Panc1 (cell line): ENCODE measurements around the gene MSI2. TPM values are rescaled to one million over a fixed set of nuclear protein-coding genes. Genes with fewer than 3 reads are reported as not detected.

Source experiments
- ATAC-seq: fragments of 200-7000 bp; cut with Tn5 transposase; 2 replicates; pipeline ENCODE4 v1.9.1; 2020; ENCODE audit warnings: mild to moderate bottlenecking, moderate library complexity
- BruUV-seq: library from RNA; stranded (reverse); fragments of 400-500 nt; replicated peaks from 2 replicates; lab custom pipeline; 2021; lab: Mats Ljungman, UMichigan
- CTCF ChIA-PET: fragments of 300-600 bp; sonication (Branson Sonifier 250); formaldehyde crosslinking; loops from one replicate; lab custom pipeline; 2022; ENCODE audit warnings: antibody characterized with exemption; lab: Charles Lee
- POLR2A ChIA-PET: fragments of 300-600 bp; sonication (Branson Sonifier 250); formaldehyde crosslinking; loops from one replicate; lab custom pipeline; 2022; ENCODE audit warnings: antibody characterized with exemption; lab: Charles Lee
- DNase-seq: peaks from one replicate; pipeline ENCODE4 v3.0.0-alpha.2; 2010; ENCODE audit warnings: low read depth, low spot score
- H3K27ac ChIP-seq: 2 replicates; pipeline ENCODE4 v1.5.1; 2011; ENCODE audit warnings: mild to moderate bottlenecking, low read length, inconsistent platforms
- H3K27me3 ChIP-seq: fragments of 200-500 bp; sonication (Bioruptor generic); 2 replicates; pipeline ENCODE4 v1.6.0; 2014; ENCODE audit warnings: low read length, inconsistent platforms; ENCODE audit not compliant: control insufficient read depth, insufficient read depth
- H3K36me3 ChIP-seq: fragments of 200-500 bp; sonication (Bioruptor generic); 2 replicates; pipeline ENCODE4 v1.5.1; 2014; ENCODE audit warnings: inconsistent platforms, mild to moderate bottlenecking, low read length, moderate library complexity; ENCODE audit not compliant: control insufficient read depth, insufficient read depth
- H3K4me1 ChIP-seq: 2 replicates; pipeline ENCODE4 v1.5.1; 2011; ENCODE audit warnings: inconsistent platforms, mild to moderate bottlenecking, low read length, moderate library complexity; ENCODE audit not compliant: control insufficient read depth, insufficient read depth
- H3K4me3 ChIP-seq, 2 experiments: 2 replicates each; pipeline ENCODE4 v1.5.1; 2011 to 2012; ENCODE audit warnings: low read depth in 2 of 2, low read length in 2 of 2, mild to moderate bottlenecking in 2 of 2, inconsistent platforms in 1 of 2, moderate library complexity in 1 of 2
- H3K9me3 ChIP-seq: fragments of 200-500 bp; sonication (Bioruptor generic); 2 replicates; pipeline ENCODE4 v1.5.1; 2014; ENCODE audit warnings: low read depth, mild to moderate bottlenecking, inconsistent platforms, low read length, moderate library complexity; ENCODE audit not compliant: control insufficient read depth, insufficient read depth
- CTCF ChIP-seq: fragments of 450-650 bp; IDR thresholded peaks from 2 replicates; pipeline ENCODE4 v1.5.1; 2017; ENCODE audit warnings: mild to moderate bottlenecking
- POLR2AphosphoS5 ChIP-seq: IDR thresholded peaks from 2 replicates; pipeline ENCODE4 v1.6.1; 2012; ENCODE audit warnings: mild to moderate bottlenecking, low read depth, low read length, moderate library complexity
- REST ChIP-seq, 2 experiments: IDR thresholded peaks; 2 replicates each; pipeline ENCODE4 v1.6.1; 2011 to 2012; ENCODE audit warnings: low read depth in 2 of 2, control low read depth in 1 of 2, low read length in 1 of 2, mild to moderate bottlenecking in 1 of 2, moderate library complexity in 1 of 2; ENCODE audit not compliant: insufficient read depth in 1 of 2
- SIN3A ChIP-seq: IDR thresholded peaks from 2 replicates; pipeline ENCODE4 v1.6.1; 2012; ENCODE audit warnings: low read depth, mild to moderate bottlenecking, low read length, moderate library complexity, borderline replicate concordance; ENCODE audit not compliant: insufficient read depth
- TCF7L2 ChIP-seq: IDR thresholded peaks from 2 replicates; pipeline ENCODE4 v1.6.1; 2011; ENCODE audit warnings: mild to moderate bottlenecking, low read depth, low read length, inconsistent platforms
- in situ Hi-C: cut with HindIII; loops from 2 replicates; pipeline ENCODE4 v1.10.0; 2016; ENCODE audit warnings: low sequenced_read_pairs, low pct_unique_long_range_greater_than_20kb
- intact Hi-C: fragments of 100-400 bp; cut with micrococcal nuclease; formaldehyde crosslinking; loops from one replicate; pipeline ENCODE4 v1.10.0; 2022; ENCODE audit not compliant: unreplicated experiment
- total RNA-seq: library from RNA; stranded (reverse); gene quantifications from one replicate; pipeline ENCODE4 v1.2.1, GENCODE V29; 2021; ENCODE audit not compliant: unreplicated experiment

Gene MSI2
- total RNA-seq, 1 experiment from 2014 or later = 38.5 TPM

GRCh38 chr17:57397402-57397801, 141.1 kb downstream of the MSI2 start:
- DNase-seq (no peak), ATAC-seq (no peak)
- Histone ChIP-seq H3K36me3 (no peaks in the 10 kb centered on the region), H3K27me3 (no peaks in the 10 kb centered on the region), H3K9me3 (no peaks in the 10 kb centered on the region), H3K27ac (no peak overlapping the region), H3K4me1 (no peaks in the 10 kb centered on the region), H3K4me3 (no peak overlapping the region)
- CTCF ChIA-PET = interaction anchor here (0.6 kb wide), 1 partner anchor 389 kb away, joined by 3 read pairs; no protein-coding TSS in a partner anchor
- TF ChIP-seq REST (IDR thresholded peaks at IDR 0.05; ENCODE audit: insufficient read depth in 1 of 2, low read depth in 2 of 2, low read length in 1 of 2) = no peak
- no peak for TF ChIP-seq POLR2AphosphoS5
- no peak for TF ChIP-seq CTCF
- no peak for TF ChIP-seq TCF7L2
- TF ChIP-seq SIN3A = no peak
- in situ Hi-C loops (no loop called here), intact Hi-C loops (no loop called here)
- POLR2A ChIA-PET = no interaction called here
- BruUV-seq = no TSS peak

- Histone ChIP-seq H3K36me3 (no peaks in the 10 kb centered on the region), H3K27ac (no peak overlapping the region), H3K27me3 (no peaks in the 10 kb centered on the region), H3K9me3 (no peaks in the 10 kb centered on the region), H3K4me3 (no peak overlapping the region), H3K4me1 (no peaks in the 10 kb centered on the region)
- ATAC-seq (no peak), DNase-seq (no peak)
- no peak for TF ChIP-seq POLR2AphosphoS5
- TF ChIP-seq TCF7L2 = no peak
- TF ChIP-seq CTCF = no peak
- no peak for TF ChIP-seq REST (IDR thresholded peaks at IDR 0.05; ENCODE audit: insufficient read depth in 1 of 2, low read depth in 2 of 2, low read length in 1 of 2)
- no peak for TF ChIP-seq SIN3A
- ChIA-PET CTCF (no interaction called here), POLR2A (no interaction called here)
- intact Hi-C loops (no loop called here), in situ Hi-C loops (no loop called here)
- no TSS peak for BruUV-seq
These were observed 143.4 kb downstream of the MSI2 start for GRCh38 chr17:57399690-57400089.
